ENCODE measurements around the gene NFE2L1. TPM values are rescaled to one million over a fixed set of nuclear protein-coding genes. Genes with fewer than 3 reads are reported as not detected.

Gene NFE2L1
- total RNA-seq, 2 donors from 2014 or later: 41.2 to 42.2 TPM

DNA sequence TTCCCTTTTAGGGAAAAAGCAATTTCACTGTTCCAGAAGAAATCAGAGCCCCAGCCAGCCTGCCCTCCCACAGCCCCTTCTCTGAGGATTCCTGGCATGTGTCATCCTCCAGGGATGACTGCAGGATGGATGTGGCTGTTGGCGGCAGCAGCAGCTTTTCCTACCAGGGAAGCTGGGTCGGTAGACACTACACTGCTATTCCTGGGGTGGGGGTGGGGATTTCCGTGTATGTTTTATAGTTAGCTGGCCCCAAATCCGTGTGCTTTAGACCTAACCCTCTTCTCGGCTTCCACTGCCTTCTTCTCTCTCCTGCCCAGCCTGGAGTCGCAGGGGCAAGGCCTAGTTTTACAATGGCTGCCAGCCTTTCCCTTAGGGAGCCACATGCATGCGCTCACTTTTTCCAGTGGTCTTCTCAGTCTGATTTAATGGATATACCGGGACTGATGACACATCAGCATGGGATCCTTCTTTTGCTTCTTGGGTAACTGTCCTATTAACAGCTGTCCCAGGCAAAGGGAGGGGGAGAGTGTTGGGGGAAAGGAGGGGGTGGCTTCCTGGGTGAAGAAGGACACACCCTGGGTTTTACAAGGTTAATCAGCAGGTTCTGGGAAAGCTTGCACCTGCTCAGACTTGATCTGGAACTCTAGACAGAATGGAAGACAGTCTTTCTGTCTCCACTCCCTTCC is 2.7 kb upstream of the NFE2L1 start:
- Mint-ChIP-seq H3K27me3 (no peaks in the 10 kb centered on the region), H3K4me3 (no peak overlapping the region), H3K27ac (peak overlapping the region; percentile 96), H3K4me1 (peaks cover 24% of the 10 kb centered on the region), H3K36me3 (ENCODE audit: low read depth) (no peaks in the 10 kb centered on the region)
- H3K9me3 ChIP-seq (ENCODE audit: control insufficient read depth, low read length, poor library complexity, severe bottlenecking): no peaks in the 10 kb centered on the region
- no peak for DNase-seq
- ATAC-seq: no peak

DNA sequence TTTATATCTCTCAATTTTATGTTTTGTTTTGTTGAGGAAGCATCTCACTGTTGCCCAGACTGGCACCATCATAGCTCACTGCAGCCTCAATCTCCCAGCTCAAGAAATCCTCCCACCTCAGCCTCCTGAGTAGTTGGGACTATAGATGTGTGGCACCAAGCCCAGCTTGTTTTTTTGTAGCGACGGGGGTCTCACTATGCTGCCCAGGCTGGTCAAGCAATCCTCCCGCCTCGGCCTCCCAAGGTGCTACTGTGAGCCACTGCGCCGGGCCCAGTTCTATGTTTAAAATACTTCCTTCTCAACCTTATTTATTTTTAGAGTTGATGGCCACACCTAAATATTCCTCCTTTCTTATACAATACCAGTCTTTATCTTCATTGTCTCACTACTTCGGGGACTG is 1.9 kb upstream of the NFE2L1 start:
- Mint-ChIP-seq H3K4me1 (peaks cover 28% of the 10 kb centered on the region), H3K27ac (peak overlapping the region; percentile 96), H3K27me3 (no peaks in the 10 kb centered on the region), H3K4me3 (peak overlapping the region; percentile 91), H3K36me3 (ENCODE audit: low read depth) (no peaks in the 10 kb centered on the region)
- DNase-seq: no peak
- no peaks in the 10 kb centered on the region for H3K9me3 ChIP-seq (ENCODE audit: control insufficient read depth, low read length, poor library complexity, severe bottlenecking)
- no peak for ATAC-seq

DNA sequence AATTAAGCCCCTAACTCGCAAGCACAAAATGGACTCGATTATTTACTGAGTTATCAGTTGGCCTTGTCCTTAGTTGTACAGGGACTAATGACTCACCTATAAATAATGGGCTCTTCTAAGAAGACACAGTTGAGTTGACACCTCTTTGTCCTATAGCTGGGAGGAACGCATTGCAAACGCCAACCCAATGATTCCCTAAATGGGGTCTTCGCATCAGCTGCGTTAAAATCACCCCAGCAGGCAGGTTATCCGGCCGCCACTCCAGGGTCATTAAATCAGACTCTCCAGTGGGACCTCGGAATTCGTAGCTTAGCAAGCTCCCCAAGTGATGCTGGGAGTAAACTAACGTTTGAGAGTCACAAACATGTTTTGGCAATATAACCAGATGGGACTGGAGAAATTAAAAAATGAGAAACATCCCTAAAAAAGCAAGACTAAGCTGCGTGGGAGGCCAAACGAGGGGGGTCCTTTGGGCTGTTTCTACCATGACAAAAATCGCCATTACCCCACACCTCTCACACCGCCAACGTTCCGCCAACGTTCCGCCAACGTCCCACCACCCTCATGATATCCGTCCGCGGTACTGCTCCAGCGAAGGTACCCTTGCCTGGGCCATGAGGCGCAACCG is 932 bp upstream of the NFE2L1 start:
- peaks cover 36% of the 10 kb centered on the region for H3K4me1 Mint-ChIP-seq
- no peak for ATAC-seq
- no peaks in the 10 kb centered on the region for H3K9me3 ChIP-seq (ENCODE audit: control insufficient read depth, low read length, poor library complexity, severe bottlenecking)
- DNase-seq: no peak
- H3K27me3 Mint-ChIP-seq: no peaks in the 10 kb centered on the region
- H3K27ac Mint-ChIP-seq: peak overlapping the region; percentile 96
- peak overlapping the region; percentile 91 for H3K4me3 Mint-ChIP-seq
- no peaks in the 10 kb centered on the region for H3K36me3 Mint-ChIP-seq (ENCODE audit: low read depth)

DNA sequence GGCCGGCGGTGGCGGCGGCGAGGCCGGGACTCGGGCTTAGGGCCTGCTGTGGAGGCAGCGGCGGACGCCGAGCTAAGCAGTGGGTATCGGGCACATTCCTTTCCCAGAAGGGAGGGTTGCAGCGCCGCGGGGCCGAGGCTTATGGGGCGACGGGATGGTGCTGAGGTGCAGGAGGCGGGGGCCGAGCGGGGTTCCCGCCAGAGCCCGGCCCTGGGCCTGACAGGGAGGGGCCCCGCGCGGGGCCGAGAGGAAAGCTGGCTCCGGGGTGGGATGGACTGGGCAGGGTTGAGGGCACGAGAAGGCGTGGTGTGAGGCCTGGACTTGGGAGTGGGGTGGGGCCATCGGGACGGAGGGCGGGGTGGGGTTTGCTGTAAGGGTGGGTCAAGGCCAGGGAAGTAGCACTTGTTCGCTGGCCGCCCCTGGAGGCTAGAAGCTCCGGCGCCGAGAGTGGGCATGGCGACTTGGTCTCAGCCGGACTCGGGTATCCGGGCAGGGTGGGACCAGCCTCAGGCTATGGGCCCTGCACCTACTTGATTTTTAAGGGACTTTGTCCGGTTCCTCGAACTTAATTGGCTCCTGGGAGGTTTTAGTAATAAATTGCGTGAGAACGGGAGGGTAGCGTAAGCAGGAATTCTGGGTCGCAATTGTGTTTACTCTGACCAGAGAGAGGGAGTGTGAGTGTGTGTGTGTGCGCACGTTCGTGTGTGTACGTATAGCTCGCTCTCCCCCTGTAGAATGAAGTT is 396 bp downstream of the NFE2L1 start:
- H3K27me3 Mint-ChIP-seq: no peaks in the 10 kb centered on the region
- ATAC-seq: peak; percentile 4
- H3K9me3 ChIP-seq (ENCODE audit: control insufficient read depth, low read length, poor library complexity, severe bottlenecking): no peaks in the 10 kb centered on the region
- peak overlapping the region; percentile 91 for H3K4me3 Mint-ChIP-seq
- no peaks in the 10 kb centered on the region for H3K36me3 Mint-ChIP-seq (ENCODE audit: low read depth)
- peak in 1 of 3 donors; percentile 19 for DNase-seq
- H3K4me1 Mint-ChIP-seq: peaks cover 43% of the 10 kb centered on the region
- peak overlapping the region; percentile 96 for H3K27ac Mint-ChIP-seq

DNA sequence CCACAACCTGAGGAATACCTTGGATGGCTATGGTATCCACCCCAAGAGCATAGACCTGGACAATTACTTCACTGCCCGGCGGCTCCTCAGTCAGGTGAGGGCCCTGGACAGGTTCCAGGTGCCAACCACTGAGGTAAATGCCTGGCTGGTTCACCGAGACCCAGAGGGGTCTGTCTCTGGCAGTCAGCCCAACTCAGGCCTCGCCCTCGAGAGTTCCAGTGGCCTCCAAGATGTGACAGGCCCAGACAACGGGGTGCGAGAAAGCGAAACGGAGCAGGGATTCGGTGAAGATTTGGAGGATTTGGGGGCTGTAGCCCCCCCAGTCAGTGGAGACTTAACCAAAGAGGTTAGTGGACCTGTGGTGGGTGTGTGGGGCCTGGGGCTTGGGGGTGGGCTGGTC is 3.1 kb downstream of the NFE2L1 start:
- H3K4me1 Mint-ChIP-seq: peaks cover 55% of the 10 kb centered on the region
- H3K9me3 ChIP-seq (ENCODE audit: control insufficient read depth, low read length, poor library complexity, severe bottlenecking): no peaks in the 10 kb centered on the region
- H3K4me3 Mint-ChIP-seq: no peak overlapping the region
- H3K27me3 Mint-ChIP-seq: no peaks in the 10 kb centered on the region
- peak overlapping the region; percentile 96 for H3K27ac Mint-ChIP-seq
- ATAC-seq (no peak), DNase-seq (no peak)
- peaks cover 8% of the 10 kb centered on the region for H3K36me3 Mint-ChIP-seq (ENCODE audit: low read depth)

DNA sequence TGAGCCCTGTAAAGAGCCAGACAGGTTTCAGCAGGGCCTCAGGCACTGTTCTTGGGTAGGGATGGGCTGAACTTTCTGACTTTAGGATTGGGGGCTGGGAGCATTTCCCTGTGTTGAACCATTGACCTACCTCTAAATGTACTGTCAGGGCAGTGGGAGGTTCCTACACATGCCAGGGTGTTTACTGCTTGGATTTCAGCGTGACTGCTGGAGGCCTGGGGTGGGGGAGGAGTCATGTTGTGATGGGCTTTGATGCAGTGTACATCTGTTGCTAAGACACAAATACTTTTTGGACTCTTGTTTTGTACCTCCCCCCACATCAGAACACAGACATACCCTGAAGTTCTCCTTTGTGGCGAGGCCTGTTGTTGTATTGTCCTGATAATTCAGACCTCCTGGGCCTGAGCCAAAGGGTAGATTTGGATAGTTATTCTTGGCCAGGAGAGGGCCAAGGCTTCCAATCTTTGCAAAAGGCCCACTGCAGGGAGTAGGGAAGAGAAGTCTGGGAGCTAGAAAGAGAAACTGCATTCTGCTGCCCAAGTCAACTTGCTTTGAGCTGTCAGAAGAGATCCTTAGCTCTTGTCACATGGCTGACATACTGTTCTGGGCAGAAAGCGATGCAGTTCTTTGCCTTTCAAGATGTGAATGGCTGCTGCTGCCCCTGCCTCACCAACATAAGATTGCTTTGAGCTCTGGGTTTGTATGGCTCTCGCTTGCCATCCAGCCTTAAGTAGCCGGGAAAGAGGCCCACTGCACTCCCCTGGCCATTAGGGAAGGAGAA is 3.7 kb downstream of the NFE2L1 start:
- H3K27ac Mint-ChIP-seq: peak overlapping the region; percentile 96

DNA sequence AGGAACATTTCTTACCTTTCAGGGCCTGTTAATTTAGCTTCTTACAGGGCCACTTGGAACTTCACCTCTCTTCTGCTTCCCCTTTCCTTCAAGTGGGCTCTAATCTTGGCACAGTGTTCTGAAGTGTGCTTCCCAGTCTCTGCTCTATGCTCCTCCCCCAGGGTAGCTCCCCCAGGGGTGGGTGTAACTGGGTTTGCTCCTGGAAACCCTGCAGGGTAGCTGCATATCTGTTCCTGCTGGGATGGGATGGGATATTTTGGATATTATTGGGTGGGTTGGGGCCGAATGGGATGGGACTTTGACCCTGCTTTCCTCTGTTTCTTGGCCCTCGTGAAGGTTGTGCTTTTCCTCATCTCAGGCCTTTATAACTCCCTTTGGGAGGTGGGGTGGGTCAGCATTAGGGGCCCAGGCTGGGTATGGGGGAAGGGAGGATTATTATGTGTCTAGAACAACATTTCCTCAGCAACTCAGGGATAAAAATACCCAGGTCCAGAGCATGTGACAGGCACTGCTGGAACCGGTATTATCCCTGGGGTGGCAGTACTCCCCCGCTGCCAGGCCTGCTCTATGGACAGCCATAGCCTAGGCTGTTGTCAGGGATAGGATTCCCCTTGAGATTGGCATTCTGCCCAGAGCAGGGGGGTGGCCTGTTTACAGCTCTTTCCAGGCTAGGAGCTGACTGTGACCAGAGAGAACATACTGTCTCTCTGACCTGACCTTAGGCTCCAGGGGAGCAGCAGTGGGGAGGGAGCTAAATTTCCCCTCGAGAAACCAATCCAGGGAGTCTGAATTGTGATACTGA is 5.0 kb downstream of the NFE2L1 start:
- no peaks in the 10 kb centered on the region for H3K27me3 Mint-ChIP-seq
- DNase-seq (no peak), ATAC-seq (no peak)
- H3K36me3 Mint-ChIP-seq (ENCODE audit: low read depth): peaks cover 11% of the 10 kb centered on the region
- H3K4me1 Mint-ChIP-seq: peaks cover 54% of the 10 kb centered on the region
- peak overlapping the region; percentile 75 for H3K27ac Mint-ChIP-seq
- no peaks in the 10 kb centered on the region for H3K9me3 ChIP-seq (ENCODE audit: control insufficient read depth, low read length, poor library complexity, severe bottlenecking)
- no peak overlapping the region for H3K4me3 Mint-ChIP-seq

More for the DNA sequence above, 3.7 kb downstream of the NFE2L1 start:
- H3K4me1 Mint-ChIP-seq: peaks cover 57% of the 10 kb centered on the region
- ATAC-seq (no peak), DNase-seq (no peak)
- no peaks in the 10 kb centered on the region for H3K9me3 ChIP-seq (ENCODE audit: control insufficient read depth, low read length, poor library complexity, severe bottlenecking)
- peaks cover 11% of the 10 kb centered on the region for H3K36me3 Mint-ChIP-seq (ENCODE audit: low read depth)
- no peaks in the 10 kb centered on the region for H3K27me3 Mint-ChIP-seq
- no peak overlapping the region for H3K4me3 Mint-ChIP-seq

DNA sequence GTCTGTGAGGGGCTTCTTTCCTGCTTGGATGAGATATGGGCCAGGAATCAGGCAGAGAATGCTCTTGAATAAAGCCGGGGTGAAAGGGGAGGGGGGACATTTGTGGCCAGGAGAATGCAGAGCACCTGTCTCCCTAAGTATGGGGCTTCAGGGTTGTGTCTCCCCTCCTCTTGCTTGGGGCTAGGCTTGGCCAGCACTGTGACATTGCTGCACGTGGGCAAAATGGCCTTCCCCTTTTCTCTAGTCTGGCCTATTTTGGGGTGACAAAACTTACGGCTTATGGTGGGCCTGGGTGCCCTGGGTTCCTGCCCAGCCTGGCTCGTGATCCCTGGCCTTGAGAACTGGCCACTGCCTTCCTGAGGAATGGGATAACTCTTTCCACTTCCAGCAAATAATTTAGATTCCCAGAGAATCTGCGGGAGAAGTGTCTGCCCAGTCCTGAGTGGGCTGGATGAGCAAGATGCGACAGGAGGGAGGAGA is 5.6 kb downstream of the NFE2L1 start:
- DNase-seq (no peak), ATAC-seq (no peak)
- peak overlapping the region; percentile 75 for H3K27ac Mint-ChIP-seq
- H3K9me3 ChIP-seq (ENCODE audit: control insufficient read depth, low read length, poor library complexity, severe bottlenecking): no peaks in the 10 kb centered on the region
- no peak overlapping the region for H3K4me3 Mint-ChIP-seq
- peaks cover 53% of the 10 kb centered on the region for H3K4me1 Mint-ChIP-seq
- no peaks in the 10 kb centered on the region for H3K27me3 Mint-ChIP-seq
- peaks cover 11% of the 10 kb centered on the region for H3K36me3 Mint-ChIP-seq (ENCODE audit: low read depth)

DNA sequence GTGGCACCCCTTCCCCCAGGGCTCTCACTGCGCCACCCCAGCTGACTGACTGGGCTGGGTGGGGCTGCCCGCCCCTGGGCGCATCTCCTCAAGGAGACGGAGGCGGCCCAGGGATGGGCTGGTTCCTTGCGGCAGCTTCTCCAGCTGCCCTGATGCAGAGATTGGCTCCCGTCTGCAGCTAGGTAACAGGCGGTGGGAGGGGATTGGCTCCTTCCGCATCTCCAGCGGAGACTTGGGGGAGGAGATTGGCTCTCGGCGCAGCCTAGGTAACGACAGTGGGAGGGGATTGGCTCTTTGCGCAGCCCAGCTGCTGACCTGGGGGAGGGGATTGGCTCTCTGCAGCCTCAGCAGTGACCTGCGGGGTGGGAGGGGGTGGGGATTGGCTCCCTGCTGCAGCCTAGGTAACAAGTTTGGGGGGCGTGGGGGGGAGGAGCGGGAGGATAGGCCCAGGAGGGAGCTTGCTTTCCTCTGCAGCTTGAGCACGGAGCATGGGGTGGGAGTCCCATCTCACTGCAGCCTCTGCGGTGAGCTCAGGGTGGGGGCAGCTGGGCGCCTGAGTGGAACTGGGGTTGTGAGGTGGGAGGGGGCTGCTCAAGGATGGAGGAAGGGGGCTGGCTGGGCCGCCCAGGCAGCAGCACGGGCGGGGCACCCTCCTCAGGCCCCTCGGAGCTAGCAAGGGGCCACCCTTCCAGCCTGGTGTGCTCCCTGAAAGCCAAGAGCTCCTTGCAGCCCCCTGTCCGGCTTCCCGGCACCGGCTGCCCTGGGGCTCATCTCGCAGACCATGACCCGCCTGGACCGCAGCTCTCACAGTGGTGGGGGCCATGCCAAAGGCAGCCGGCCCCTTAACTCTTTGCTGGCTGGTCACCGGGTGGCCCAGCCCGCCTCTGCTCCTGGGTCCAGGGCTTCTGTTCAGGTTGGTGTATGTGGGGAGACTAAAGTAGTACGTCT is 6.4 kb downstream of the NFE2L1 start:
- no peaks in the 10 kb centered on the region for H3K27me3 Mint-ChIP-seq
- peak overlapping the region; percentile 86 for H3K27ac Mint-ChIP-seq
- peaks cover 11% of the 10 kb centered on the region for H3K36me3 Mint-ChIP-seq (ENCODE audit: low read depth)
- DNase-seq (no peak), ATAC-seq (no peak)
- H3K4me1 Mint-ChIP-seq: peaks cover 48% of the 10 kb centered on the region
- H3K4me3 Mint-ChIP-seq: no peak overlapping the region
- H3K9me3 ChIP-seq (ENCODE audit: control insufficient read depth, low read length, poor library complexity, severe bottlenecking): no peaks in the 10 kb centered on the region

DNA sequence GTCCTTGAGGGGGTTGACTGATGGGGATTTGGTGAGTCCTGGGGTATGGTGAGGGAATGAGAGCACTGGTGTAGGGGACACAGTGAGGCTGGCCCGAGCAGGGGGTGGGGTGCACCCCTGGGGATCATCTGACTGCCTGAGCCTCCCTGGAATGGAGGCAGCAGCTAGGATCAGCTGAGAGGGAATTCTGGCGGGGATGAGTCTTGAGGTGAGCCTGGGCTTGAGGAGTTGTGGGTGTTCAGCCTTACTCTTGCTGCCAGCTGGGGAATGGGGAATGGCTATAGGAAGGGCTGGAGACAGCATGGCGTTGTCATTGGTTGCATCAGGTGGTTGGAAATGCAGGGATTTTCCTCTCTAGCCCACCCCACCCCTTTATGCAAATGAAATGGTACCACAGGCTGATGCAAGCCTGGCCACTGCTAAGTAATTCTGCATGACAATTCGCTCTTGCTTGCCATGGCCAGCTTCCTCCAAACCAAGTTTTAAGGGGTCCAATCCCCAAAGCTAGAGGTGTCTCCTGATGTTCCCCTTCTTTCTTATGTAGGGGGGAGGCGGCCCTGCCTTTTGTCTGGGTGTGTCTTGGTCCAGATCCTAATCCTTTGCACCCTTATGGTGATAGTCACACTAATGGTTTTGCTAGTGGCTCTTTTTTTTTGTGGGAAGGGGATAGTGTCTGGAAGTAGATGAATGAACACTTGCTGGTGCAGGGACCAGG is 7.5 kb downstream of the NFE2L1 start:
- no peak for ATAC-seq
- no peaks in the 10 kb centered on the region for H3K27me3 Mint-ChIP-seq
- no peaks in the 10 kb centered on the region for H3K9me3 ChIP-seq (ENCODE audit: control insufficient read depth, low read length, poor library complexity, severe bottlenecking)
- peaks cover 41% of the 10 kb centered on the region for H3K4me1 Mint-ChIP-seq
- DNase-seq: no peak
- peaks cover 16% of the 10 kb centered on the region for H3K36me3 Mint-ChIP-seq (ENCODE audit: low read depth)
- no peak overlapping the region for H3K4me3 Mint-ChIP-seq
- peak overlapping the region; percentile 86 for H3K27ac Mint-ChIP-seq

DNA sequence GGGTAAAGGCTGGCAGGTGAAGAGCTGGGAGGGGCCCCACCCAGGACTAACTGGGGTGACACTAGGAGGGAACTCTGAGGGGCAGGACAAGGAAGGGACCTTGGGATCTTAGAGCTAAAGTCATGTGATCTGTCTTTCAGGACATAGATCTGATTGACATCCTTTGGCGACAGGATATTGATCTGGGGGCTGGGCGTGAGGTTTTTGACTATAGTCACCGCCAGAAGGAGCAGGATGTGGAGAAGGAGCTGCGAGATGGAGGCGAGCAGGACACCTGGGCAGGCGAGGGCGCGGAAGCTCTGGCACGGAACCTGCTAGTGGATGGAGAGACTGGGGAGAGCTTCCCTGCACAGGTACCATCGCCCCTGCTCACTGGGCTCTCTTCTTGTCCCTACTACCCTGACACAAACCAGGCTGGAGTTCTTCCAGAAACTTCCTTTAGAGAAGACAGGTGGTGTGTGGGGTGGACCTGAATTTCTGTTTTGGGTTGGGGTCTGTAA is 8.1 kb downstream of the NFE2L1 start:
- H3K4me1 Mint-ChIP-seq: peaks cover 39% of the 10 kb centered on the region
- peaks cover 17% of the 10 kb centered on the region for H3K36me3 Mint-ChIP-seq (ENCODE audit: low read depth)

More for the DNA sequence above, 8.1 kb downstream of the NFE2L1 start:
- Mint-ChIP-seq H3K4me3 (no peak overlapping the region), H3K27ac (peak overlapping the region; percentile 86), H3K27me3 (no peaks in the 10 kb centered on the region)
- DNase-seq: no peak
- no peaks in the 10 kb centered on the region for H3K9me3 ChIP-seq (ENCODE audit: control insufficient read depth, low read length, poor library complexity, severe bottlenecking)
- no peak for ATAC-seq
